Psoas muscle (tissue), 8 donors: ENCODE results near the gene LSP1. TPM values are rescaled to one million over a fixed set of nuclear protein-coding genes. Genes with fewer than 3 reads are reported as not detected.

Experiments
- ATAC-seq, 4 donors: fragments of 200-7000 bp; cut with Tn5 transposase; one replicate each; pipeline ENCODE4 v1.9.1; 2020; ENCODE audit warnings: moderate library complexity in 3 of 4, mild to moderate bottlenecking in 2 of 4
- DNase-seq, 2 donors: peaks; one replicate each; pipeline ENCODE4 v3.0.0-alpha.2; 2020
- H3K27ac ChIP-seq: fragments of 200-600 bp; one replicate; pipeline ENCODE4 v1.8.0; 2022
- H3K27me3 ChIP-seq, 3 donors: fragments of 200-600 bp in 1 of 3; one replicate each; pipeline versions ENCODE4 v1.6.1 to v1.8.0; 2013 to 2022; ENCODE audit warnings: low read length in 2 of 3, mild to moderate bottlenecking in 2 of 3, moderate library complexity in 1 of 3; ENCODE audit not compliant: insufficient read depth in 3 of 3
- H3K36me3 ChIP-seq, 2 donors: fragments of 200-600 bp in 1 of 2; one replicate each; pipeline versions ENCODE4 v1.6.1 to v1.8.0; 2013 to 2022; ENCODE audit warnings: low read depth in 1 of 2, mild to moderate bottlenecking in 1 of 2, moderate library complexity in 1 of 2; ENCODE audit not compliant: insufficient read depth in 1 of 2
- H3K4me1 ChIP-seq: fragments of 200-600 bp; one replicate; pipeline ENCODE4 v1.8.0; 2022
- H3K4me3 ChIP-seq: fragments of 200-600 bp; one replicate; pipeline ENCODE4 v1.8.0; 2022; ENCODE audit warnings: mild to moderate bottlenecking
- H3K9me3 ChIP-seq: fragments of 200-600 bp; one replicate; pipeline ENCODE4 v1.8.0; 2022
- CTCF ChIP-seq: fragments of 200-600 bp; IDR thresholded peaks from one replicate; pipeline ENCODE4 v1.8.0; 2022; ENCODE audit warnings: antibody characterized with exemption
- WGBS, 3 donors: extraction: QIAGEN DNeasy Blood & Tissue Kit; methylation state at CpG; one replicate each; pipeline versions ENCODE4 v1.1.6 to v1.1.7; 2013; 5-methylcytosine and 5-hydroxymethylcytosine counted together
- intact Hi-C, 2 donors: fragments of 100-400 bp; cut with DNase I; formaldehyde crosslinking; loops; one replicate each; pipeline versions ENCODE4 v1.11.0 to v1.14.2; 2022
- polyA plus RNA-seq, 3 donors: library from polyadenylated mRNA; stranded (reverse); fragments of 200-250 nt; gene quantifications; one replicate each; pipeline ENCODE4 v1.2.3, GENCODE V29; 2013
- total RNA-seq, 4 donors: library from RNA; stranded (reverse); fragmentation: NEBNext Ultra II Directional in 2 of 4; extraction: Animal tissue kit (Norgen Biotek cat#: 25700) in 2 of 4; gene quantifications; one replicate each; pipeline versions ENCODE4 v1.2.1 to v1.2.4, GENCODE V29; 2021 to 2023
- donor health status: healthy with polysubstance abuse.
- donor health status: DM: no; HTN: no; CAD: no; lungs with moderate emphysema.
- donor health status: Bipolar disorder and iron deficiency.
- donor health status: healthy.
- donor health status: DM: yes; HTN: yes; CAD: no.
- donor health status: DM: no; HTN: no; CAD: no.
- donor health status: DM: no; HTN: no; CAD: no.
- donor health status: DM: yes; HTN: yes; CAD: no.

LSP1 gene
- total and polyA plus RNA-seq, 7 donors = 7.5 to 27.1 (median 14.4) TPM

GRCh38 chr11:1814691-1815090, 38.2 kb upstream of the LSP1 start:
- DNase-seq = no peak
- no peak overlapping the region for H3K4me3 ChIP-seq
- H3K4me1 ChIP-seq = no peaks in the 10 kb centered on the region
- intact Hi-C loops = loop anchor here in 1 of 2 donors (5.0 kb wide), 1 partner anchor 82 kb away; no protein-coding TSS in a partner anchor
- peaks cover 17% of the 10 kb centered on the region for H3K9me3 ChIP-seq
- H3K36me3 ChIP-seq = no peaks in the 10 kb centered on the region
- TF ChIP-seq CTCF = no peak
- no peak for ATAC-seq
- no peak overlapping the region for H3K27ac ChIP-seq
- 81 to 87% (median 85%) methylated on average over 10 of the region's 10 CpGs for WGBS, 3 donors
- peaks cover 0 to 9% (median 3%) of the 10 kb centered on the region in 3 donors for H3K27me3 ChIP-seq

GRCh38 chr11:1815311-1815710, 37.6 kb upstream of the LSP1 start:
- Histone ChIP-seq H3K27ac (no peak overlapping the region), H3K9me3 (peaks cover 17% of the 10 kb centered on the region), H3K4me3 (no peak overlapping the region), H3K36me3 (no peaks in the 10 kb centered on the region), H3K27me3 (peaks cover 0 to 9% (median 3%) of the 10 kb centered on the region in 3 donors), H3K4me1 (no peaks in the 10 kb centered on the region)
- no peak for TF ChIP-seq CTCF
- intact Hi-C loops = loop anchor here in 1 of 2 donors (5.0 kb wide), 1 partner anchor 83 kb away; no protein-coding TSS in a partner anchor
- ATAC-seq = no peak
- DNase-seq = no peak
- WGBS, 3 donors = 83 to 90% (median 84%) methylated on average over 8 of the region's 8 CpGs

GRCh38 chr11:1815751-1816150, 37.1 kb upstream of the LSP1 start:
- Histone ChIP-seq H3K4me3 (no peak overlapping the region), H3K27ac (no peak overlapping the region), H3K9me3 (peaks cover 17% of the 10 kb centered on the region), H3K4me1 (no peaks in the 10 kb centered on the region), H3K27me3 (peaks cover 0 to 9% (median 3%) of the 10 kb centered on the region in 3 donors), H3K36me3 (no peaks in the 10 kb centered on the region)
- ATAC-seq (no peak), DNase-seq (no peak)
- 76 to 87% (median 78%) methylated on average over 7 of the region's 7 CpGs for WGBS, 3 donors
- no peak for TF ChIP-seq CTCF
- intact Hi-C loops = loop anchor here in 1 of 2 donors (5.0 kb wide), 1 partner anchor 83 kb away; no protein-coding TSS in a partner anchor

- intact Hi-C loops = loop anchor here in 1 of 2 donors (5.0 kb wide), 1 partner anchor 85 kb away; no protein-coding TSS in a partner anchor
- H3K36me3 ChIP-seq = no peaks in the 10 kb centered on the region
- TF ChIP-seq CTCF = no peak
- no peaks in the 10 kb centered on the region for H3K4me1 ChIP-seq
- H3K4me3 ChIP-seq = no peak overlapping the region
- peaks cover 0 to 5% (median 3%) of the 10 kb centered on the region in 3 donors for H3K27me3 ChIP-seq
- DNase-seq = no peak
- peaks cover 17% of the 10 kb centered on the region for H3K9me3 ChIP-seq
- ATAC-seq = no peak
- no peak overlapping the region for H3K27ac ChIP-seq
- WGBS, 3 donors = 81 to 85% (median 84%) methylated on average over 5 of the region's 5 CpGs
Measured at GRCh38 chr11:1817000-1817399, 35.9 kb upstream of the LSP1 start.

GRCh38 chr11:1817511-1817910, 35.4 kb upstream of the LSP1 start:
- Histone ChIP-seq H3K4me3 (no peak overlapping the region), H3K27me3 (peaks cover 0 to 3% (median 0%) of the 10 kb centered on the region in 3 donors), H3K9me3 (peaks cover 17% of the 10 kb centered on the region), H3K4me1 (no peaks in the 10 kb centered on the region), H3K36me3 (no peaks in the 10 kb centered on the region), H3K27ac (no peak overlapping the region)
- TF ChIP-seq CTCF = no peak
- intact Hi-C loops = loop anchor here in 1 of 2 donors (5.0 kb wide), 1 partner anchor 85 kb away; no protein-coding TSS in a partner anchor
- WGBS, 3 donors = 66 to 79% (median 78%) methylated on average over 1 of the region's 1 CpG
- no peak for DNase-seq
- ATAC-seq = no peak
